Measurements from ENCODE around the gene IPO5. TPM values are rescaled to one million over a fixed set of nuclear protein-coding genes. Genes with fewer than 3 reads are reported as not detected.

IPO5 gene
- polyA plus RNA-seq, 1 of the 3 experiments (the other 2 are of a cell fraction): 77.1 TPM

DNA sequence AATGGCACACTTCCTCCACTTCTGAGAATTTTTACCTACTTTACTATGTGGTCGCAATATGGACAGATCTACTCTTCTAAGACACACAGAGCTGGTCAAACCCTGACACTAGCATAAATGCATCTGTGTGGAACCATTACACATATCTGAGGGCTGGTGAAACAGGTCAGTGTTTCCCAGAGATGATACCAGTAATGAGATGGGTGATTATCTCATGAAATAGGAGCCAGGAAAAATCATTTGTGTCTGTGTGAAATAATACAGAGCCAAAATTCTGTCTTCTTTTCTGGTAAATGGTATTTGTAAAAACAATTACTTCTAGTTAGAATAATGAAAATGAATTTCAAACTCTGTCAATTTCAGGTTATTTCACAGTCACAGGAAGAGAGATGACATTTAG lies 117.8 kb downstream of the IPO5 start:
- H3K79me2 ChIP-seq (ENCODE audit: insufficient read depth): no peaks in the 10 kb centered on the region
- WGBS (ENCODE audit: low lambda C conversion rate): 40% methylated on average over 1 of the region's 1 CpG
- no peaks in the 10 kb centered on the region for H3K36me3 ChIP-seq (replicated peaks in 1 of 2; ENCODE audit: control insufficient read depth in 1 of 2, insufficient read depth in 2 of 2, low read length in 1 of 2)
- no peak overlapping the region for H3K4me3 ChIP-seq (ENCODE audit: low read depth in 2 of 2, low read length in 1 of 2)
- H3K27ac ChIP-seq (ENCODE audit: low read depth in 2 of 2, low read length in 1 of 2): peak overlapping the region in 1 of 2 experiments; percentile 17; a peak in 1 of 4 replicates
- H3K4me1 ChIP-seq (ENCODE audit: control insufficient read depth in 1 of 2, insufficient read depth in 2 of 2, low read depth in 1 of 2, low read length in 1 of 2): peaks cover 0 to 4% of the 10 kb centered on the region in 2 experiments; a peak in 1 of 4 replicates
- H3K27me3 ChIP-seq (ENCODE audit: insufficient read depth): no peaks in the 10 kb centered on the region
- H4K20me1 ChIP-seq (ENCODE audit: insufficient read depth): no peaks in the 10 kb centered on the region
- H3K9me3 ChIP-seq: no peaks in the 10 kb centered on the region
- CTCF ChIA-PET: no interaction called here
- H2AFZ ChIP-seq (ENCODE audit: low read depth): no peak overlapping the region
- TF ChIP-seq SMC3 (IDR thresholded peaks at IDR 0.05; ENCODE audit: low read depth, low read length) (no peak), RCOR1 (IDR thresholded peaks at IDR 0.05; ENCODE audit: low read length) (peak; percentile 26; the same call in 1 of the 2 replicates), SIN3A (IDR thresholded peaks at IDR 0.05; ENCODE audit: borderline replicate concordance, low read depth, low read length) (no peak), GATA2 (CRISPR knock-in tag; IDR thresholded peaks at IDR 0.05) (peak; percentile 58; the same call in 1 of the 2 replicates), GABPA (IDR thresholded peaks at IDR 0.05; ENCODE audit: low read depth) (no peak), CTCF (IDR thresholded peaks at IDR 0.05) (no peak), CHD2 (IDR thresholded peaks at IDR 0.05; ENCODE audit: low read length, partially characterized antibody) (peak; percentile 37), EP300 (IDR thresholded peaks at IDR 0.05; ENCODE audit: borderline replicate concordance in 1 of 2, low read depth in 1 of 2, low read length in 1 of 2) (peak in 1 of 2 experiments; percentile 59; a peak in 2 of 4 replicates), MEF2A (IDR thresholded peaks at IDR 0.05; ENCODE audit: borderline replicate concordance, low read depth) (no peak), USF1 (IDR thresholded peaks at IDR 0.05; ENCODE audit: borderline replicate concordance, low read depth) (no peak)
- peak; percentile 66 for DNase-seq
- no peak overlapping the region for H3K9ac ChIP-seq
- no peaks in the 10 kb centered on the region for H3F3A ChIP-seq (replicated peaks; ENCODE audit: insufficient read depth)
- H3K4me2 ChIP-seq: no peak overlapping the region
- POLR2A ChIA-PET: no interaction called here
- no peaks in the 10 kb centered on the region for H3K9me2 ChIP-seq

DNA sequence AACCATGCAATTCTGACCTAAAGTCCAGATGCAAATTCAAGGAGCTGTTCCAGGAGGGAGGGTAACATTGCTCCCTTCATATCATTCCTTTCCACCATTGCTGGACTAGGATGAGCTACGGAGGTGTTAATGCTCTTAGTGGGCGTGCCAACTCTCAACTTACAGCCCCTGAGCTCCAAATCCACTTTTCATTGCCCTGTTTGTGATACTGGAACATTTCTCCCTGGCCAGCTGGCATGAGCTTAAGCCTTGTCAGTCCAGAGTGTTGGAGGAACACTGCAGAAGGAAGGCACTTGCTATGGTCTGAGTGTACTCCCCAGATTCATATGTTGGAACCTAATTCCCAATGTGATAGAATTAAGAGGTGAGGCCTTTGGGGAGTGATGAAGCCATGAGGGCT lies 119.0 kb downstream of the IPO5 start:
- no peak overlapping the region for H3K27ac ChIP-seq (ENCODE audit: low read depth in 2 of 2, low read length in 1 of 2)
- H3K36me3 ChIP-seq (replicated peaks in 1 of 2; ENCODE audit: control insufficient read depth in 1 of 2, insufficient read depth in 2 of 2, low read length in 1 of 2): no peaks in the 10 kb centered on the region
- peaks cover 0 to 4% of the 10 kb centered on the region in 2 experiments; a peak in 1 of 4 replicates for H3K4me1 ChIP-seq (ENCODE audit: control insufficient read depth in 1 of 2, insufficient read depth in 2 of 2, low read depth in 1 of 2, low read length in 1 of 2)
- TF ChIP-seq NFIC (IDR thresholded peaks at IDR 0.05; ENCODE audit: borderline replicate concordance) (no peak), MXI1 (IDR thresholded peaks at IDR 0.05; ENCODE audit: low read depth, low read length) (no peak)
- no peaks in the 10 kb centered on the region for H3K79me2 ChIP-seq (ENCODE audit: insufficient read depth)
- no peaks in the 10 kb centered on the region for H3K9me3 ChIP-seq
- no peak overlapping the region for H3K4me3 ChIP-seq (ENCODE audit: low read depth in 2 of 2, low read length in 1 of 2)
- H2AFZ ChIP-seq (ENCODE audit: low read depth): no peak overlapping the region
- H4K20me1 ChIP-seq (ENCODE audit: insufficient read depth): no peaks in the 10 kb centered on the region
- 72% methylated on average over 2 of the region's 2 CpGs for WGBS (ENCODE audit: low lambda C conversion rate)
- no peaks in the 10 kb centered on the region for H3K9me2 ChIP-seq
- no peaks in the 10 kb centered on the region for H3F3A ChIP-seq (replicated peaks; ENCODE audit: insufficient read depth)
- CTCF ChIA-PET: no interaction called here
- no peak overlapping the region for H3K9ac ChIP-seq
- POLR2A ChIA-PET: no interaction called here
- no peak for DNase-seq
- H3K4me2 ChIP-seq: no peak overlapping the region
- no peaks in the 10 kb centered on the region for H3K27me3 ChIP-seq (ENCODE audit: insufficient read depth)

Small RNA genes within 50 kb of the gene (small RNA-seq; reads per million reads assigned to genes)
- 0 to 0.52 (median 0) reads per million in 7 experiments for gene FTLP8

Other genes with a start within 250 kb of the IPO5 start
- 10.6 and 12.0 TPM in 2 replicates for gene FARP1, start 189.4 kb downstream of the IPO5 start, polyA plus RNA-seq (2012; rRNA removed)
- not detected in 2 replicates for gene RNF113B, start 223.6 kb downstream of the IPO5 start, polyA plus RNA-seq (2012; rRNA removed)

Measured in SK-N-SH (cell line).